Psoas muscle (tissue), 8 donors: ENCODE results near the gene FDX1. TPM values are rescaled to one million over a fixed set of nuclear protein-coding genes. Genes with fewer than 3 reads are reported as not detected.

Experiments used
- ATAC-seq, 4 donors: fragments of 200-7000 bp; cut with Tn5 transposase; one replicate each; pipeline ENCODE4 v1.9.1; 2020; ENCODE audit warnings: moderate library complexity in 3 of 4, mild to moderate bottlenecking in 2 of 4
- DNase-seq, 2 donors: peaks; one replicate each; pipeline ENCODE4 v3.0.0-alpha.2; 2020
- H3K27ac ChIP-seq: fragments of 200-600 bp; one replicate; pipeline ENCODE4 v1.8.0; 2022
- H3K27me3 ChIP-seq, 3 donors: fragments of 200-600 bp in 1 of 3; one replicate each; pipeline versions ENCODE4 v1.6.1 to v1.8.0; 2013 to 2022; ENCODE audit warnings: low read length in 2 of 3, mild to moderate bottlenecking in 2 of 3, moderate library complexity in 1 of 3; ENCODE audit not compliant: insufficient read depth in 3 of 3
- H3K36me3 ChIP-seq, 2 donors: fragments of 200-600 bp in 1 of 2; one replicate each; pipeline versions ENCODE4 v1.6.1 to v1.8.0; 2013 to 2022; ENCODE audit warnings: low read depth in 1 of 2, mild to moderate bottlenecking in 1 of 2, moderate library complexity in 1 of 2; ENCODE audit not compliant: insufficient read depth in 1 of 2
- H3K4me1 ChIP-seq: fragments of 200-600 bp; one replicate; pipeline ENCODE4 v1.8.0; 2022
- H3K4me3 ChIP-seq: fragments of 200-600 bp; one replicate; pipeline ENCODE4 v1.8.0; 2022; ENCODE audit warnings: mild to moderate bottlenecking
- H3K9me3 ChIP-seq: fragments of 200-600 bp; one replicate; pipeline ENCODE4 v1.8.0; 2022
- CTCF ChIP-seq: fragments of 200-600 bp; IDR thresholded peaks from one replicate; pipeline ENCODE4 v1.8.0; 2022; ENCODE audit warnings: antibody characterized with exemption
- WGBS, 3 donors: extraction: QIAGEN DNeasy Blood & Tissue Kit; methylation state at CpG; one replicate each; pipeline versions ENCODE4 v1.1.6 to v1.1.7; 2013; 5-methylcytosine and 5-hydroxymethylcytosine counted together
- intact Hi-C, 2 donors: fragments of 100-400 bp; cut with DNase I; formaldehyde crosslinking; loops; one replicate each; pipeline versions ENCODE4 v1.11.0 to v1.14.2; 2022
- polyA plus RNA-seq, 3 donors: library from polyadenylated mRNA; stranded (reverse); fragments of 200-250 nt; gene quantifications; one replicate each; pipeline ENCODE4 v1.2.3, GENCODE V29; 2013
- total RNA-seq, 4 donors: library from RNA; stranded (reverse); fragmentation: NEBNext Ultra II Directional in 2 of 4; extraction: Animal tissue kit (Norgen Biotek cat#: 25700) in 2 of 4; gene quantifications; one replicate each; pipeline versions ENCODE4 v1.2.1 to v1.2.4, GENCODE V29; 2021 to 2023
- donor health status: healthy with polysubstance abuse.
- donor health status: DM: no; HTN: no; CAD: no; lungs with moderate emphysema.
- donor health status: Bipolar disorder and iron deficiency.
- donor health status: healthy.
- donor health status: DM: yes; HTN: yes; CAD: no.
- donor health status: DM: no; HTN: no; CAD: no.
- donor health status: DM: no; HTN: no; CAD: no.
- donor health status: DM: yes; HTN: yes; CAD: no.

Gene FDX1
- total and polyA plus RNA-seq, 7 donors: 13.6 to 23.7 (median 15.2) TPM

- no peaks in the 10 kb centered on the region for H3K9me3 ChIP-seq
- H3K4me1 ChIP-seq: peaks cover 13% of the 10 kb centered on the region
- peak overlapping the region; percentile 44 for H3K27ac ChIP-seq
- no peaks in the 10 kb centered on the region for H3K36me3 ChIP-seq
- ATAC-seq: no peak
- no peaks in the 10 kb centered on the region for H3K27me3 ChIP-seq
- no peak for TF ChIP-seq CTCF
- WGBS, 3 donors: 74 to 84% (median 81%) methylated on average over 12 of the region's 12 CpGs
- H3K4me3 ChIP-seq: no peak overlapping the region
- intact Hi-C loops: no loop called here
- DNase-seq: no peak
These were observed 48.7 kb downstream of the FDX1 start for GRCh38 chr11:110478410-110478809.

- H3K27me3 ChIP-seq: no peaks in the 10 kb centered on the region
- no peaks in the 10 kb centered on the region for H3K36me3 ChIP-seq
- TF ChIP-seq CTCF: no peak
- H3K4me1 ChIP-seq: peaks cover 13% of the 10 kb centered on the region
- H3K9me3 ChIP-seq: no peaks in the 10 kb centered on the region
- H3K4me3 ChIP-seq: peak overlapping the region; percentile 20
- ATAC-seq (peak; percentile 84 to 91 (median 88)), DNase-seq (no peak)
- WGBS, 3 donors: 30 to 47% (median 33%) methylated on average over 5 of the region's 5 CpGs
- intact Hi-C loops: no loop called here
- H3K27ac ChIP-seq: peak overlapping the region; percentile 66
These were observed 49.7 kb downstream of the FDX1 start for GRCh38 chr11:110479108-110480101.

GRCh38 chr11:110481523-110481922, 51.8 kb downstream of the FDX1 start:
- Histone ChIP-seq H3K27ac (no peak overlapping the region), H3K9me3 (no peaks in the 10 kb centered on the region), H3K36me3 (no peaks in the 10 kb centered on the region), H3K4me1 (peaks cover 13% of the 10 kb centered on the region), H3K27me3 (no peaks in the 10 kb centered on the region), H3K4me3 (no peak overlapping the region)
- WGBS, 3 donors: 88 to 90% (median 89%) methylated on average over 5 of the region's 5 CpGs
- TF ChIP-seq CTCF: no peak
- DNase-seq: no peak
- no peak for ATAC-seq
- intact Hi-C loops: no loop called here

GRCh38 chr11:110486156-110486555, 56.4 kb downstream of the FDX1 start:
- DNase-seq (no peak), ATAC-seq (no peak)
- no peaks in the 10 kb centered on the region for H3K9me3 ChIP-seq
- no peak overlapping the region for H3K4me3 ChIP-seq
- TF ChIP-seq CTCF: no peak
- H3K4me1 ChIP-seq: no peaks in the 10 kb centered on the region
- intact Hi-C loops: no loop called here
- no peaks in the 10 kb centered on the region for H3K27me3 ChIP-seq
- H3K27ac ChIP-seq: no peak overlapping the region
- WGBS, 3 donors: 76 to 86% (median 81%) methylated on average over 4 of the region's 4 CpGs
- no peaks in the 10 kb centered on the region for H3K36me3 ChIP-seq
